OCI-LY1 (cell line): ENCODE measurements around the gene PCBP1.

Experiments used
- CTCF ChIP-seq: fragments of 200-600 bp; sonication (generic), shearing (Covaris generic); IDR thresholded peaks from 2 replicates; pipeline ENCODE4 v1.5.1; 2017; ENCODE audit warnings: mild to moderate bottlenecking, antibody characterized with exemption, low read length, moderate library complexity, mixed read lengths
- EZH2 ChIP-seq: fragments of 200-600 bp; sonication (generic), shearing (Covaris generic); IDR thresholded peaks from 2 replicates; pipeline ENCODE4 v1.8.0; 2017; ENCODE audit warnings: borderline replicate concordance, mixed run types, mild to moderate bottlenecking, antibody characterized with exemption, low read length, moderate library complexity, mixed read lengths

GRCh38 chr2:70091816-70092215 lies 4.5 kb downstream of the PCBP1 start:
- TF ChIP-seq CTCF (no peak), EZH2 (no peak)
